IMR-90 (cell line): ENCODE data around the gene SRGAP2C.
"Not testable (repeated sequence)": the region's sequence is repeated elsewhere in the genome, so short reads cannot be mapped to it uniquely, and the experiment has no call there.

Experiments used
- CEBPB ChIP-seq: IDR thresholded peaks from 2 replicates; pipeline ENCODE4 v1.6.1; 2012; ENCODE audit warnings: low read depth, low read length, improper control_type of control experiment
- CTCF ChIP-seq: conservative IDR thresholded peaks from 2 replicates; pipeline ENCODE4 v1.5.1; 2012; ENCODE audit warnings: mild to moderate bottlenecking, low read depth, low read length, improper control_type of control experiment
- ELK1 ChIP-seq: fragments of 150-350 bp; IDR thresholded peaks from 2 replicates; pipeline ENCODE4 v1.6.1; 2016; ENCODE audit warnings: low read depth, mild to moderate bottlenecking, low read length, moderate library complexity, borderline replicate concordance
- MAFK ChIP-seq: IDR thresholded peaks from 2 replicates; pipeline ENCODE4 v1.6.1; 2012; ENCODE audit warnings: low read depth, low read length, improper control_type of control experiment
- MAZ ChIP-seq: IDR thresholded peaks from 2 replicates; pipeline ENCODE4 v1.6.1; 2012; ENCODE audit warnings: low read depth, mild to moderate bottlenecking, low read length, improper control_type of control experiment, moderate library complexity, borderline replicate concordance
- POLR2A ChIP-seq: IDR thresholded peaks from 2 replicates; pipeline ENCODE4 v1.6.1; 2012; ENCODE audit warnings: mild to moderate bottlenecking, low read depth, low read length
- USF2 ChIP-seq: fragments of 150-350 bp; IDR thresholded peaks from 2 replicates; pipeline ENCODE4 v1.6.1; 2017; ENCODE audit warnings: mild to moderate bottlenecking, antibody characterized with exemption, low read length, low read depth

- not testable (repeated sequence) for TF ChIP-seq CTCF, POLR2A, ELK1, USF2, MAFK, CEBPB, MAZ
Measured at GRCh38 chr1:121321660-121322059, 136.9 kb downstream of the SRGAP2C start.
